ENCODE measurements around the gene PBOV1.
"Not testable (repeated sequence)": the region's sequence is repeated elsewhere in the genome, so short reads cannot be mapped to it uniquely, and the experiment has no call there.

PBOV1 gene

DNA sequence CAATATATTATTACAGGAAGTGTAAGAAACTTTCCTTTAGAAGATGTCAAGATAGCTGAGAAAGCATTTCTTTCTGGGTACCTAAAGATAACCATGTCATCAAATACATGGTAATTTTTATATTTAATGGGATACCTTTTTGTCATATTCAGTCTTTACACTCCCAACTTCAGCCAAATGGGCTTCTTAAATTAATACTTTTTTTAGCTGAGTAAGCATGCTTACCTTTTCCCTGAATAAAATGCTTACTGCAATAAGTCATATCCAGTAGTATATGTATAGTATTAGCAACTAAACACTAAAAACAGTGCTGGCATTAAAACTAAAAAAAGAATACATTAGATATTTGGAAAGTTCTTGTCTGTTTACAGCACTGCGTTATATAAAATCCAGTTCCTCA is 17.4 kb upstream of the PBOV1 start:
- no peak for DNase-seq

DNA sequence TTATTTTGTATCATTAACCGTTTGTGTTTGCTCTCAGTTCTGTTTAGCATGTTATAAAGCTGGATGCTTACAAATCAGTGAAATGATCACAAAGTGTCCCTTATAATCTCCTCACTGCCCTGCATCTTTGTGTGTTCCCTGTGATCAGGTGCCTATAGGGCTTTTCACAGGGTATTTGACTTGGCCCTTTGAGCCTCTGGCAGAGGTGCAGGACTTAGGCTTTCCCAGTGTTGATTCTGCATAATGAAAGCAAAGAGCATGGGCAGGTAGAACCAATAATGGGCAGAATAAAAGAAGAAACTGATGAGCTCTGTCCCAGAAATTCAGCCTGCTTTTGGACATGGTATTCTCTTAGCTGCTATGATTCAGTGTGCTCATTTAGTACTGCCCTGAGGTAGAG is 16.9 kb upstream of the PBOV1 start:
- DNase-seq, result no peak

DNA sequence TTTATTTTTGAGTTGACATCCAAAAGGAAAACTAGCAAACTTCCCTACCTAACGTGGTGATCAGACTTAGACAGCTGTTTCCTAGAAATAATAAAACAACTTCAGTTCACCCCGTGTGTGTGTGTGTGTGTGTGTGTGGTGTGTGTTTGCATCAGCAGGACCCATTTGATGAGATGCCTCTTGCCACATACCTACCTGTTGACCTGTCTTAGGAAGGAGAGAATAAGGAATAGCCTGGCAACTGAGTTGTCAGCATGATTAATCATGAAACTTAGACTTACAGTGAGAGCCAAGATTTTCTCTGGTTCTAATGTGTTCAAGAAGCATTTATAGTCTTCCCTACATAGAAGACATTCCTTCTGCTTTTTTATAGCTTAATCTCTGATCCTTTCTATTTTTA is 16.1 kb upstream of the PBOV1 start:
- no peak for DNase-seq

DNA sequence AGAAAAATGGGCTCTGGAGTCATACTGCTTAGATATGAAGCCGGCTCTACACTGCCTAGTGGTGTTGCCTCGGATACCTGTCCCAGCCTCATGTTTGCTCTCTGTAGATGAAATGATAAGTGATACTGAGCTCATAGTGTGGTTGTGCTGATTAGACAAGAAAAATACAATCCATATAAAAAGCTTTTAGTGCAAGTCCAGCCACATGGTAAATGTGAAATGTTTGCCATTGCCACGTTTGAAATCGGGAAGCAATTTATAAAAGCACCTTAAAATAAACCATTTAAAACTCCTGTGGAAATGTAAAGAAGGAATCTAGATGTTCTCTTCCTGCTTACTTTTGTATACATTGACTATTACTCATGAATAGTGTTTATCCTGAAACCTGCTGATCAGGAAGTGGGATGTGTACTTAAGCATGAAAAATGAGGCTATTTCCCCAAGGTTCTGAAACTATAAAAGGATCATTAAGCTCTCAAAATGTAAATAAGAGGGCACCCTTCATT is 13.1 kb upstream of the PBOV1 start:
- DNase-seq, result peak; percentile 34

DNA sequence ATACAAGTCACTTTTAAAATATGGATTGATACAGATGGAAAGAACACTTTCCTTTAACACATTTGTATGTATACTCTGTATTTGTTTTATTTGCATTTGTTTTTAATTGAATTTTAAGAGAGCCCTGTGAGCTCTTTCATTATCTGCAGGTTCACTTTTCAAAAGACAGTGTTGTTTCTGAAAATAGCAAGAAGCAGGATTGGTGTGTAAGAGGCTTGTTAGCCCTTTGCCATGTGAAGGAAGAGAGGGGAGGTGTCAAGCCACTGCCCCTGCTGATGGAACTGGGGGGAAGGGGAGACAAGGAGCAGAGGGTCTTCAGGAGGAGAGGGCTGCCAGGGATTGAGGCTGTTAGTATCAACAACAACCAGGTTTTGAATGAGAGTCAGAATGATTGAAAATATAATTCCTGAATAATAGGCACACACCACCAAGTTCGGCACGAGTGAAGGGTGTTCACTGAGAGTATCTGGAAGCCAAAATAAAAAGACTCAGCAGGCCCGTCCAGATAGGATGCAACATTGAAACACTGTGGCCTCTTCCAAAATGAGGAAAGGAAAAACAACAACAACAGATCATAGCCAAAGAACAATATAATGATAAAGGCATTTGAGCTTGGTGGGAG is 12.6 kb upstream of the PBOV1 start:
- no peak for DNase-seq

DNA sequence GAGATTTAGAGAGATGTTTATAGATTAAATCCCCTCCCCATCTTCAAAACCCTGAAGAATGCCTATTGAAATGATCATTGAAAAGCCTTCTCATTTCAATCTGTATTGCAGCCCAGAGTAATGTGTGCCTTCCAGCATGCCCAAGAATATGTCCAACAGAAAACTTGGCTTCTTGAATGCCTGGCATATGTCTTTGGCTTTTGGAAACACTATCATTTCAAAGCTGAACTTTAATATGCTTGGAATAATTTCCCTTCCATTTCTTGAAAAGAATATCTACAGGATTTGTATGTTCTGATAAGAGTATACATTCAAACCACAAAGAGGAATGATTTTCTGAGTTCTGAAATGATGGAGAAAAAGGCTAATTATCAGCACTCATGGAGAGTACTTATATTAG is 11.9 kb upstream of the PBOV1 start:
- no peak for DNase-seq

DNA sequence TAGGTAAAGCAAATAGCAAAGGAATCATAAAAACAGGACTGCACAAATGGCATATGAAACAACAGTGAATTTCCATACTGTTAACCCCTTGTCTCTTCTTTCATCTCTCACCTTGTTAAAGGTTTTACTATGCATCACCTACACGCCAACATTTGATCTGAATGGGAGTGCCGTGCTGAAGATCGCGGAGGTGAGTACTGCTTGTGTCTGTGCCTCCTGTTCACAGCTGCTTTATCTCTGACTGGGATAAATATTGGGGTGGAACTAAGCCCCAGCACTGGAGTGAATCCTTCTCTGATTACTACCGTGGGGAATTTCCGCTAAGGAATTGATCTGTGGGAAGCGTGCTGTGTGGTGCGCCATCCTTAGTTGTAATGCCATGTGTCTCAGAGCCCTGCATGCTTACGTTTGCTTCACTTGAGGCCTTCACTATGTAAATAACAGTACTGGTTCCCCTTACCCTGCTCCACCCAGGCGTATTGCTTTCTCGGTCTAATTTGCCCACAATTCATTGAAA is 11.4 kb upstream of the PBOV1 start:
- no peak for DNase-seq

DNA sequence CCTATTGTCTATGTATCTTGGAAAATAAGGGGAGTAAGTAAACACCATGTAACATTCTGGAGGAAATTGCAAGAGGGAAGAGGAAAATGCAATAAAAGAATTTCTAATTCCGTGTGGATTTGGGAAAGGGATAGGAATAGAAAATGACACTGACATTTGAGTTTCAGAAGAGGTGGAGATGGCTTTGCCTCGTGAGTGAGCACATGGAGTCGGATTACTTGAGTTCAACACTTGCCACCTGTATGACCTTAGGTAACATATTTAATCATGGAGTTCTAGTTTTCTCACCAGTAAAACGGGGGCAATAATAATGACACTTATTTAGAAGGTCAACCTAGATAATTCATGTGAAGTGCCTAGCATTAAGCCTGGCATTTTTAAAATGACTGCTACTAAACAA is 10.8 kb upstream of the PBOV1 start:
- DNase-seq, result no peak

DNA sequence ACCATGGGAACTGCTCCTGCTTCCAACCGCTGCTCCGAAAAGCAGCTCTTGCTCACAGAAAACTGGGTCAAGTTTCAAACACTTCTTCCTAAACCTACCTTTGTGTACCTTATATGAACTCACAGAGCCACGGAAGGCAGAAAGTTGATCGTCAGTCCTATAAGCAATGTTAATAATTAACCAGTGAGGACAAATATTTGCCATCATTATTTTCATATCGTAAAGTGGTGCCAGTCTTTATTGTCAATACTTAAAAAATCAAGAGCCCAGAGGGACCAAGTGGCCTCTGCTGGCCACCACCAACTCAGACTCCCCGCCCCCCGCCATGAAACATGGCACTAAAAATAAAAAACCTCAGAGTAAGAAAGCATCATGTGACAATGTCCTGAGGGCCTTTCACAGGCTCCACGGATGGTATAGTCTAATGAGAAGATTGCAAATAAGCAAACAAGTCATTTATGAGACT is 9.1 kb upstream of the PBOV1 start:
- no peak for DNase-seq

DNA sequence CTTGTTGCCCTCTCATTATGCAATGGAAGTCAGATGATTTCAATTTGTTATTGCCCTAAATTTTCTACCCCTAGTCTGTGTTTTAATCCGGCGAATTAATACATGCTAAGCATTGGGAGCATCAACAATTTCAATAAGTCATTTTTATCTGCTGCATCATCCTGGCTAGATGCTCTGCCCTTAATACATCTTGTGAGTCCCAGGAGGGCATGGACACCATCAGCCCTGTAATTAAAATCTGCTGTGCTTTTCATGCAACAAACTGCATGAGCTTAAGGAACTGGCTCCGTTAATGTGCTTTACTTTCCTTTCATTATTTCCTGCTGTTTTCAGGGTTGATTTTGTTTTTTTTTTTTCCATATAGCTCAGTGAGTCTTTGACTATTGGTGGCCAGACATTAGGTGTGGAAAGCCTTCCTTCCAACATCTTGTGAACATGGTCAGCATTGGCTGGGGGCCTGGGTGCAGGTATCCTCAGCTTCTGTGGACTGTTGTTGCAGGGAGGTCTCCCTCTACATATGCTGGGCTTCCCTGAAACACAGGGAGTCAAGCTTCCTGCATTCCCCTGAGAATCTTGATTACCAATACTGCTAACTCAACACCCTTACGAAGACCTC is 8.5 kb upstream of the PBOV1 start:
- no peak for DNase-seq

DNA sequence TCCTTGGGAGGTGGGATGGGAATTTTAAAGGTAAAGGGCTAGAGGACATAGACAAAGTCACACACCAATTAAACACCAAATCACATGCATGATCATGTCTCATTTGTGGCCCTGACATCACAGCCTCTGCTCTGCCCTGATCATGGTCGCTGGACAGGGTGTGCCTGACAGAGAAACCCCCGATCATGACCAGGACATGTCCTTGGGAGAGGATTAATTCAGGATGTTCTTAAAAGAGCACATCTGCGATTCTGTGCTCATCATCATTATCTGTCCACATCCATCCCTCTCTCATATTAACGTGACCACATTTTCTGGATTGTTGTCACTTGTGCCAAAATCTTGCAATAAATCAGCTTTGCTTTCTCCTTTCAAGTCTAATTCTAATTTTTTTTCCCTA is 7.7 kb upstream of the PBOV1 start:
- DNase-seq, result no peak

DNA sequence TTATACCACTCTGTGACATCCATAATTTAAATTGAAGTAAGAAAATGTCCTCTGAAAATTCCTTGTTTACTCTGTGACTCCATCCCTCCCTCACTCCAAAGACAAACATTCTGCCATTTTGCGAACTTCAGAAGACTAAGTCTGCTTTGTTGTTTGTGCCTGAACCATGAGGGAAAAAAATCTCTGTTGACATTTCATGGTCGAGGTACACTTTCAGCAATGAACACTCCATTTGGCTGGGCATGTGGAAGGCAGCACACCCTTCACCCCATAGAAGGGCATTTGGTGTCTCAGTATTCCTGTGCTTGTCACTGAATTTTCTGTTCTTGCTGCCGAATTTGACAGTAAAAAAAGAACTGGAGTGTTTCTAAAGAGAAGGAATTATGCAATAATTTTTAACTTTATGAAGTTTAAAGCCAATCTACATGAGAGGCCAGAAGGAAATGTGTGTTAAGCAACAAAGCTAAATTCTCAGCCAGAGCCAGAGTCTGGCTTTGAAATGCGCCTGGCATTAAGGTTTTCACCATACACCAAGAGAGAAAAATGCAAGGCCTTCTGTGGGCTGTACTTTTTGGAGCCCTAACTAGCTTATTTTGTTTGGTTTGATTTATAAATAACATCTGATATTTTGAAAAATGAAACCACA is 4.7 kb upstream of the PBOV1 start:
- DNase-seq, result no peak

DNA sequence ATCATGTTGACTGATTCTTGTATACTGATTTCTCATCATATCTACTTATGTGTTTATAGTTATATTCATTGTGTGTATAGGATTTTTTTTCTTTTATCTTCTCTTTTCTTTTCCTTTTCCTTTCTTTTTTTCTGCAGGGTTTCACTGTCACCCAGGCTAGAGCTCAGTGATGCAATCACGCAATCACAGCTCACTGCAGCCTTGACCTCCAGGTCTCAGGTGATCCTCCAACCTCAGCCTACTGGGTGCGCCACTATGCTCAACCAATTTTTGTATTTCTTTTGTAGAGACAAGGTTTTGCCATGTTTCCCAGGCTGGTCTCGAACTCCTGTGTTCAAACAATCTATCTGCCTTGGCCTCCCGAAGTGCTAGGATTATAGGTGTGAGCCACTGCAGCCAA is 1.6 kb upstream of the PBOV1 start:
- DNase-seq, result no peak

DNA sequence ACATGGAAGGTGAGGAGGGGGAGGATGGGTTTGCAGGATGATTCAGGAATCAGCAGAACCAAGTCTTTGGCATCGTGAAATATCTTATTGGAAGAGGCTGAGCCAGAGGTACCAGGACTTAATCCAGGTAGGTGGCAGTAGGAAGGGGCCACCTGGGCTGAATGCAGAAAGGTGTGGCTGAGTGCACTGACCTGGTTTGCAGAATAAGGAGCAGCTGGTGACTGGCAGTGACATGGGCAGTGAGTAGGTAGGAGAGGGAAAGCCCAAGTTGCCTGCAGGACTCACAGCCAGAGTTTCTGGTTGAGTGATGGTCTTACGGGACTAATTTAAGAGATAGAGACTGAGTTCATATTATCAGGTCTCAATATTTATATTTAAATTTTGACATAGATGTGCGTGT is 1.1 kb upstream of the PBOV1 start:
- no peak for DNase-seq

DNA sequence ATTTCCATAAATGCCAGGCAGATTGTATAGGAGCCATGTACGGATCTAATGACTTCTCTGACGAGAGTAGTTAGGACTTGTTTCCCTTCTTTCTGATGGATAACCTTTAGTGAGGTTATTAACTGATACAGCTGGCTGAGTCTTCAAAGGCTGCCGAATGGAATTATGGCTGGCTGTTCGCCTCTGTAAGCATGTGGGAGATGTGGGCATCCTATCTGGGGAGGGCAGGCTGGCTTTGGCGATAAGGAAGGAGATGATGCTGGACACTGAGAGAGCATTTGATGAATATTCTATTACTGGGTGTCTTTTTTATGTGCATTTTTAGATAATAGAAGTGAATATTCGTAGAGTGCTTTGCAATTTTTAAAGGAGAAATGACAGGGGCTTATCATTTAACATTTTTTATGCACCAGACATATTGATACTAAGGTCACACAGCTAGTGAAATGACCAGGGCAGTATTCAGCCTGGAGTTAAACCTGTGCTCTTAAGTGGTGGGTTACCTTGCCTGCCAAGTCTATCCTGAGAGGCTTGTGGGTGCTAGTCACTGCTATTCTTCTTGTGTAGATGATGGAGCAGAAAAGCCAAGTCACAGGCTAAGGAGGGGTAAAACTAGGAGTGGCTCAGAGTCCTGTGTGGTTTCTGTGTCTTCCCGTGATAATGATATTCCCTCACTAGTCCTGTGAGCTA is 3.1 kb downstream of the PBOV1 start:
- DNase-seq, result no peak

DNA sequence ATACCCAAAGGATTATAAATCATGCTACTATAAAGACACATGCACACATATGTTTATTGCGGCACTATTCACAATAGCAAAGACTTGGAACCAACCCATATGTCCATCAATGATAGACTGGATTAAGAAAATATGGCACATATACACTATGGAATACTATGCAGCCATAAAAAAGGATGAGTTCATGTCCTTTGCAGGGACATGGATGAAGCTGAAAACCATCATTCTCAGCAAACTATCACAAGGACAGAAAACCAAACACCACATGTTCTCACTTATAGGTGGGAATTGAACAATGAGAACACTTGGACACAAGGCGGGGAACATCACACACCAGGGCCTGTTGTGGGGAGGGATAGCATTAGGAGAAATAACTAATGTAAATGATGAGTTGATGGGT is 5.8 kb downstream of the PBOV1 start:
- not testable (repeated sequence) for DNase-seq

DNA sequence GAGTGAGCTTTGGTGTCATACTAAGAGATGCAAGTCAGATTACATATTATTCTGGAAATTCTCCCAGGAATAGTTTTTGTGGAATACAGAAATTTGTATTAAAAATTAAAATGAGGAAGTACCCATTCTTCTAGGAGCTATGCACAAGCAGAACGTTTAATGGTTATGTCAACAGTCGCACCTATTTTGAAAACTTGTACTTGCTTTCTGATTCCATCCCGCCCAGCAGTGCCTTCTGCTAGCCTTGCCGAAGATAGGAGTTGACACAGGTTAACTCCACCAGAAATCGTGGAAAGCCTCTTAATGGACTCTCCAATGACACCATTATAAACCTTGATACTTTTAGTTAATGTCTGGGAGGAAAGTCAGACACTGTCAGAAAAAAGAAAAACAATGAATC is 6.7 kb downstream of the PBOV1 start:
- no peak for DNase-seq

DNA sequence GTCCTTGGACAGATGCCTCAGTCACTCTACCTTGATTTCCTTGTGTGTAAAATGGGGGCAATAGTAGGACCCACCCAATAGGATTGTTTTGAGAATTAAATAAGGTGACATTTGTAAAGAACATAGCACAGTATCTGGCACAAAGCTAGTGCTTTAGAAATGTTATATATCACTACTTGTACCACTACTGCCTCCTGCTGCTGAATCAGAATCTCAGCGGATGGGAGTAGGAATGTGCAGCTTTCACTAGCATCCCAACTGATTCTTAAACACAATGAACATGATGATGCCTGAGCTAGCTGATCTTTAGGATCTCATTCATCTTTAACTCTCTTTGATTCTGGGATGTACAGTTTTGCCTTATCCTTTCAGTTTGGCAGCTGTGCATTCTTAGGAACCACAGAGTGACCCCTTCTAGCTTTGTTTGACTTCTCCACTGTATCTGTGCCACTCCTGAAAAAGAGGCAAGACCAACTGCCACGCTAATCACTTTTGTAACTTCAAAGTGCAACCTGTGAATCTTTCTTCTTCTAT is 7.2 kb downstream of the PBOV1 start:
- DNase-seq, result no peak

DNA sequence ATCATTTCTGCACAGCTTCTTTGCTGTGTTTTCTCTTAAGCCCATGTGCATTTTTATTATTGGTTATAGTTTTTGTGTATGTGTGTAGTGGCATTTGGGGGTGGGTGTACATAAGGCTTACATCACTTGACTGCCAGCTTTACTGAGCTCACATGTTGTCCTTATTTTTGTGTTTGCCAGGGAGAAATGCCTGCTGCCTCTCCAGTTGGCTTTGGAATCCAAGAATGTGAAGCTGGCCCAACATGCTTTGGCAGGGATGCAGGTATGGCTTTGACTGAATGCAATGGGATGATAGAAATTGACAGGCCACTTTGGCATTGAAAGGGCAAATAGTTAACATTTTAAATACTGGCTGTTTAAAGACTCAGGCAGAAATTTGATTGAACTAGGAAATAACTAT is 11.4 kb downstream of the PBOV1 start:
- no peak for DNase-seq

DNA sequence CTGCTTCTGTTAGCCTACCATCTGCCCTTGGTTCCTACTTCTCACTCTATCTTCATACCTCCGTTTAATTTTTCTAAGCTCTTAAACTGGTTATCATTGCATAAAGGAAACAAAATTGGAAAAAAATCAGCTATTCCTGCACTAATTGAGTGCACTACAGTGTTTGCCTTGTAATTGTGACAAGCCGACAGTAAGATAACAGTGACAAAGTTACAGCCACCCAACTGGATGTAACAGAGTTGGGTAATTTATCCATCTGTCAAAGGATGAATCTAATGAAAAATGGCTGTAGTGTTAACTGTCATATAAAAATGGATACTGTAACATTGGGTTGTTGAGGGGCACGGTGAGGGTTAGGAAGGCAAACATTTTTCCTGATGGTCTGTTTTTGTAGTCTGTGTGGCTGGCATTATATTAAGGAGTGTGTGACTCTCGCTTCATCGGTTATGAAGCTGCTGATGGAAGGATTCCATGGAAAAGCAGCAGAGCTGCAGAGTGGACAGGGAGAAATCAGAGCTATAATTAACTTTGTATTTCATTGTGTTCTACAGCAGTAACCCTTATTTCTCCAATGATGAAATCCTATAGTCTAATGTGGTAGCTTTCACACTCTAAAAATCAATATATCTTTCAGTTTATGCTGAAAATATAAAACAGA is 12.7 kb downstream of the PBOV1 start:
- no peak for DNase-seq

DNA sequence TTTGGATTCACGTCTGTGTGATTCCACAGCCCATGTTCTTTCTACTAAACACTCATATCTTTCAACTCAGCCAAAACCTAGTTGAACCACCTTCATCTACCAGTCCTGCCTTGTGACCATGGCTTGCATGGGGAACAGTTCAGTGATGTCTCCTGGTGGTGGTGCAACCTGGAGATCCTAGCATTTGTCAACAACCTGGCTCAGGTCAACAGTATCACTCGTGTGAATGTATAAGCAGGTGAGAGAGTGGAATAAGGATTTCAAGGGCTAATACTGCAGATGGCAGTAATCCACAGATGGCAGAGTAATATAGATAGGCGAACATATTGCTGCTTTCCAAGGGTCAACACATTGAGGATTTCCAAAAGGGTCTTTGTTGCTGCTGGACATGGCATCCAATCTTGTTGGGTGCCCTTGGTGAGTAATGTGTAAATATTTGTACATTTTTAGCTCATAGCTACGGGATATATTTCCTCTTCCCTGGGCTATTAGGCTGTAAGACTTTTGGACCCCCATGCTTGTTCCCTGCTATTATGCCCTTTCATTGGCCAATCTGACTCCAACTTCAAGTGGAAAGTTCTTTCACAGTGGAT is 13.4 kb downstream of the PBOV1 start:
- no peak for DNase-seq

DNA sequence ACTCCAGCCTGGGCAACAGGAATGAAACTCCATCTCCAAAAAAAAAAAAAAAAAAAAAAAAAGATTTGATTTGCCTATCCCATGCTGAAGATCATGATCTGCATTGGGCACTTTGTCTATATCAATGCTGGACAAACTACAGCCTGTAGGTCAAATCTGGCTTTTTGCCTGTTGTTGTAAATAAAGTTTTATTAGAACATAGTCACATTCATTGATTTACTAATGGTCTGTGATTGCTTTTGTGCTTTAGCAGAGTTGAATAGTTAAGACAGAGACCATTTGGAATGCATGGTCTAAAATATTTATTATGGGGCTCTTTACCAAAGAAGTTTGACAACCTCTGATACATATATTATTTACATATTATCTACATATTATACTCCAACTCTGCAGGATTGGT is 14.0 kb downstream of the PBOV1 start:
- DNase-seq, result no peak
